HepG2 (cell line): ENCODE measurements around the gene SLC9A9. TPM values are rescaled to one million over a fixed set of nuclear protein-coding genes. Genes with fewer than 3 reads are reported as not detected.

Source experiments
- ATAC-seq: fragments of 200-7000 bp; cut with Tn5 transposase; 3 replicates; pipeline ENCODE4 v1.9.1; 2020; ENCODE audit warnings: mild to moderate bottlenecking, moderate library complexity
- BruUV-seq: library from RNA; stranded (reverse); fragments of 400-500 nt; replicated peaks from 2 replicates; lab custom pipeline; 2021; lab: Mats Ljungman, UMichigan
- CTCF ChIA-PET: fragments of 300-600 bp; formaldehyde crosslinking; extraction: SDS; loops from one replicate; lab custom pipeline; 2021; ENCODE audit warnings: low total read pairs, inconsistent platforms, low intra/inter-chr PET ratio; lab: Yijun Ruan, JAX
- POLR2A ChIA-PET: fragments of 350-600 bp; sonication (Branson Sonifier 250); formaldehyde crosslinking; loops from one replicate; lab custom pipeline; 2020; ENCODE audit warnings: antibody characterized with exemption, inconsistent platforms; lab: Yijun Ruan, JAX
- DNase-seq: peaks from one replicate; pipeline ENCODE4 v3.0.0-alpha.2; 2015; ENCODE audit warnings: low spot score
- FAIRE-seq: peaks from 3 replicates; lab custom pipeline; 2011; peaks lifted over from hg19 to GRCh38; lab: Jason Lieb, UNC
- H2AFZ ChIP-seq: one replicate; pipeline ENCODE4 v1.6.1; 2011; ENCODE audit warnings: low read length, inconsistent platforms
- H3K27ac ChIP-seq: fragments of 300-600 bp; 3 replicates; pipeline ENCODE4 v1.8.0; 2011; ENCODE audit warnings: mixed run types, mild to moderate bottlenecking, mixed read lengths, low read length, inconsistent platforms; ENCODE audit not compliant: insufficient read depth; ENCODE audit errors: extremely low read length
- H3K27me3 ChIP-seq, 2 experiments: fragments of 200-600 bp in 1 of 2; 2 replicates in 1 of 2; 3 replicates in 1 of 2; pipeline versions ENCODE4 v1.6.0 to v1.8.0; 2011; ENCODE audit warnings: low read length in 2 of 2, mild to moderate bottlenecking in 2 of 2, moderate library complexity in 2 of 2, inconsistent platforms in 1 of 2; ENCODE audit not compliant: insufficient read depth in 2 of 2, control insufficient read depth in 1 of 2
- H3K36me3 ChIP-seq, 2 experiments: fragments of 200-600 bp in 1 of 2; replicated peaks in 1 of 2; 2 replicates in 1 of 2; 3 replicates in 1 of 2; pipeline versions ENCODE4 v1.5.1 to v1.8.0; 2011; ENCODE audit warnings: low read length in 2 of 2, inconsistent platforms in 1 of 2; ENCODE audit not compliant: insufficient read depth in 2 of 2, control insufficient read depth in 1 of 2
- H3K4me1 ChIP-seq: 2 replicates; pipeline ENCODE4 v1.5.1; 2012; ENCODE audit warnings: low read length, inconsistent platforms; ENCODE audit not compliant: insufficient read depth
- H3K4me2 ChIP-seq: 2 replicates; pipeline ENCODE4 v1.6.0; 2011; ENCODE audit warnings: low read depth, low read length, inconsistent platforms
- H3K4me3 ChIP-seq, 3 experiments: fragments of 200-600 bp in 1 of 3; sonication (generic), shearing (Covaris generic) in 1 of 3; replicated peaks in 1 of 3; 2 replicates each; pipeline ENCODE4 v1.5.1; 2011 to 2016; ENCODE audit warnings: low read length in 3 of 3, inconsistent platforms in 2 of 3, low read depth in 2 of 3, mild to moderate bottlenecking in 2 of 3, control low read depth in 1 of 3, mixed read lengths in 1 of 3; ENCODE audit not compliant: insufficient read depth in 1 of 3
- H3K79me2 ChIP-seq: one replicate; pipeline ENCODE4 v1.6.1; 2011; ENCODE audit warnings: low read length, inconsistent platforms; ENCODE audit not compliant: insufficient read depth
- H3K9ac ChIP-seq: 2 replicates; pipeline ENCODE4 v1.6.0; 2011; ENCODE audit warnings: mild to moderate bottlenecking, low read depth, low read length, inconsistent platforms; ENCODE audit not compliant: insufficient read depth
- H3K9me3 ChIP-seq: 2 replicates; pipeline ENCODE4 v1.5.1; 2012; ENCODE audit warnings: mild to moderate bottlenecking, low read length
- H4K20me1 ChIP-seq: 2 replicates; pipeline ENCODE4 v1.6.0; 2011; ENCODE audit warnings: inconsistent platforms, mild to moderate bottlenecking, low read length, moderate library complexity; ENCODE audit not compliant: insufficient read depth
- ZNF44 ChIP-seq: sonication (generic); formaldehyde crosslinking; IDR thresholded peaks from 2 replicates; pipeline ENCODE4 v1.5.1; 2020; ENCODE audit warnings: mild to moderate bottlenecking, missing genetic modification reagents
- WGBS: methylation state at CpG from one replicate; pipeline ENCODE4 v1.1.6; 2017; ENCODE audit warnings: low lambda C conversion rate; 5-methylcytosine and 5-hydroxymethylcytosine counted together
- in situ Hi-C: cut with HindIII; loops from 2 replicates; pipeline ENCODE4 v1.10.0; 2017; ENCODE audit warnings: low pct_unique_long_range_greater_than_20kb; ENCODE audit not compliant: extremely low pct_ligation_motif_present
- intact Hi-C: fragments of 100-400 bp; cut with micrococcal nuclease; formaldehyde crosslinking; loops from one replicate; pipeline ENCODE4 v1.10.0; 2022; ENCODE audit not compliant: unreplicated experiment
- polyA plus RNA-seq, 8 experiments: library from polyadenylated mRNA; depleted of rRNA in 3 of 8; stranded (reverse) in 7 of 8; unstranded in 1 of 8; fragments of >200 nt; fragmentation: Illumina TruSeq in 4 of 8; extraction: Trizol in 4 of 8; gene quantifications; 2 replicates each; pipeline versions ENCODE4 v1.2.1 to v1.2.3, GENCODE V29; 2011 to 2016; ENCODE audit warnings: low read depth in 4 of 8, missing spikeins in 1 of 8, mixed read lengths in 1 of 8; ENCODE audit not compliant: insufficient read depth in 1 of 8
- total RNA-seq, 5 experiments: library from RNA; depleted of rRNA; stranded (reverse); fragments of >200 nt; fragmentation: Illumina TruSeq; extraction: Trizol; gene quantifications; 2 replicates each; pipeline ENCODE4 v1.2.3, GENCODE V29; 2016; ENCODE audit warnings: low read depth in 1 of 5
- TF ChIP-seq, protein P1 (sequence below): sonication (generic); formaldehyde crosslinking; IDR thresholded peaks from 2 replicates; pipeline ENCODE4 v1.4.0; 2020; ENCODE audit warnings: missing genetic modification reagents, mild to moderate bottlenecking, borderline replicate concordance
- TF ChIP-seq, protein P2 (sequence below): sonication (generic); formaldehyde crosslinking; IDR thresholded peaks from 2 replicates; pipeline ENCODE4 v1.8.1; 2022; ENCODE audit warnings: low read depth, mild to moderate bottlenecking, missing genetic modification reagents

The SLC9A9 gene
- total and polyA plus RNA-seq, 2 of the 13 experiments (the other 11 are each of a cell fraction or from before 2014, with no cell fraction given) = not detected

DNA sequence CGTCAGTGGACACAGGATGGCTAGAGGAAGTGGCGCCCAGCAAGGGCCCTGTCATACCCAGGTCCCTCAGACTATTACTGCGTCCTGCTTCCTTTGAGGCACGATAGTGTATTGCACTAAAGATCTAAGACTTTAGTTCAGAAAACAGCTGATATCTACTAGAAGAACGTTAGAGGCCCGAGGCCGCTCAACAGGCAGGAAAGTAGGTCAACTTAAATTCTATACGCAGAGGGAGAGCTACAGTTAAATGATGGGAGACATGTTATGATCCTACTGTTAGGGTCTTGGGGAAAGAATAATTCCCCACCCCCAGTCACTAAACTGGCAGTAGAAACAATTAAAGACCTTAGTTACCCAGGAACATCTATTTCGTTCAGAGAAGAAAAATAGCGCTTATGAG, 410.9 kb downstream of the SLC9A9 start:
- Histone ChIP-seq H2AFZ (no peak overlapping the region), H3K27ac (no peak overlapping the region), H3K9me3 (no peaks in the 10 kb centered on the region), H3K79me2 (no peaks in the 10 kb centered on the region), H3K36me3 (no peaks in the 10 kb centered on the region), H4K20me1 (no peaks in the 10 kb centered on the region), H3K4me1 (no peaks in the 10 kb centered on the region), H3K27me3 (no peaks in the 10 kb centered on the region), H3K9ac (no peak overlapping the region), H3K4me2 (no peak overlapping the region), H3K4me3 (no peak overlapping the region)
- WGBS = 8% methylated on average over 10 of the region's 10 CpGs
- TF ChIP-seq, protein P1, sequence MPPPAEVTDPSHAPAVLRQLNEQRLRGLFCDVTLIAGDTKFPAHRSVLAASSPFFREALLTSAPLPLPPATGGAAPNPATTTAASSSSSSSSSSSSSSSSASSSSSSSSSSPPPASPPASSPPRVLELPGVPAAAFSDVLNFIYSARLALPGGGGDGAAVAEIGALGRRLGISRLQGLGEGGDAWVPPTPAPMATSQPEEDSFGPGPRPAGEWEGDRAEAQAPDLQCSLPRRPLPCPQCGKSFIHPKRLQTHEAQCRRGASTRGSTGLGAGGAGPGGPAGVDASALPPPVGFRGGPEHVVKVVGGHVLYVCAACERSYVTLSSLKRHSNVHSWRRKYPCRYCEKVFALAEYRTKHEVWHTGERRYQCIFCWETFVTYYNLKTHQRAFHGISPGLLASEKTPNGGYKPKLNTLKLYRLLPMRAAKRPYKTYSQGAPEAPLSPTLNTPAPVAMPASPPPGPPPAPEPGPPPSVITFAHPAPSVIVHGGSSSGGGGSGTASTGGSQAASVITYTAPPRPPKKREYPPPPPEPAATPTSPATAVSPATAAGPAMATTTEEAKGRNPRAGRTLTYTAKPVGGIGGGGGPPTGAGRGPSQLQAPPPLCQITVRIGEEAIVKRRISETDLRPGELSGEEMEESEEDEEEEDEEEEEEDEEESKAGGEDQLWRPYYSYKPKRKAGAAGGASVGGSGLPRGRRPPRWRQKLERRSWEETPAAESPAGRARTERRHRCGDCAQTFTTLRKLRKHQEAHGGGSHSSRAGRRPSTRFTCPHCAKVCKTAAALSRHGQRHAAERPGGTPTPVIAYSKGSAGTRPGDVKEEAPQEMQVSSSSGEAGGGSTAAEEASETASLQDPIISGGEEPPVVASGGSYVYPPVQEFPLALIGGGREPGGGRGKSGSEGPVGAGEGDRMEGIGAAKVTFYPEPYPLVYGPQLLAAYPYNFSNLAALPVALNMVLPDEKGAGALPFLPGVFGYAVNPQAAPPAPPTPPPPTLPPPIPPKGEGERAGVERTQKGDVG (CRISPR knock-in tag) = no peak
- no peak for TF ChIP-seq ZNF44
- TF ChIP-seq, protein P2, sequence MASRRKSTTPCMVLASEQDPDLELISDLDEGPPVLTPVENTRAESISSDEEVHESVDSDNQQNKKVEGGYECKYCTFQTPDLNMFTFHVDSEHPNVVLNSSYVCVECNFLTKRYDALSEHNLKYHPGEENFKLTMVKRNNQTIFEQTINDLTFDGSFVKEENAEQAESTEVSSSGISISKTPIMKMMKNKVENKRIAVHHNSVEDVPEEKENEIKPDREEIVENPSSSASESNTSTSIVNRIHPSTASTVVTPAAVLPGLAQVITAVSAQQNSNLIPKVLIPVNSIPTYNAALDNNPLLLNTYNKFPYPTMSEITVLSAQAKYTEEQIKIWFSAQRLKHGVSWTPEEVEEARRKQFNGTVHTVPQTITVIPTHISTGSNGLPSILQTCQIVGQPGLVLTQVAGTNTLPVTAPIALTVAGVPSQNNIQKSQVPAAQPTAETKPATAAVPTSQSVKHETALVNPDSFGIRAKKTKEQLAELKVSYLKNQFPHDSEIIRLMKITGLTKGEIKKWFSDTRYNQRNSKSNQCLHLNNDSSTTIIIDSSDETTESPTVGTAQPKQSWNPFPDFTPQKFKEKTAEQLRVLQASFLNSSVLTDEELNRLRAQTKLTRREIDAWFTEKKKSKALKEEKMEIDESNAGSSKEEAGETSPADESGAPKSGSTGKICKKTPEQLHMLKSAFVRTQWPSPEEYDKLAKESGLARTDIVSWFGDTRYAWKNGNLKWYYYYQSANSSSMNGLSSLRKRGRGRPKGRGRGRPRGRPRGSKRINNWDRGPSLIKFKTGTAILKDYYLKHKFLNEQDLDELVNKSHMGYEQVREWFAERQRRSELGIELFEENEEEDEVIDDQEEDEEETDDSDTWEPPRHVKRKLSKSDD (CRISPR knock-in tag) = no peak
- POLR2A ChIA-PET = no interaction called here
- no peak for FAIRE-seq
- intact Hi-C loops = no loop called here
- DNase-seq = no peak
- CTCF ChIA-PET = no interaction called here
- BruUV-seq = no TSS peak
- no peak for ATAC-seq
- in situ Hi-C loops = no loop called here
